ENCODE results near the gene KRT26.
"Not testable (repeated sequence)": the region's sequence is repeated elsewhere in the genome, so short reads cannot be mapped to it uniquely, and the experiment has no call there.

Gene KRT26

GRCh38 chr17:40794466-40794865 lies 22.5 kb upstream of the KRT26 start:
- no peak for DNase-seq

GRCh38 chr17:40793832-40794231 lies 21.8 kb upstream of the KRT26 start:
- no peak for DNase-seq

- no peak for DNase-seq
Observed at GRCh38 chr17:40791787-40792436, 19.9 kb upstream of the KRT26 start.

- DNase-seq = no peak
Observed at GRCh38 chr17:40791111-40791510, 19.1 kb upstream of the KRT26 start.

- DNase-seq = no peak
Observed at GRCh38 chr17:40782450-40782849, 10.4 kb upstream of the KRT26 start, which contains the start of gene KRT27. Gene KRT27, minus strand, starts transcription at chr17:40782550. Its CDS starts 57 bp downstream, at chr17:40782493.

- DNase-seq = no peak
Observed at GRCh38 chr17:40779181-40779909, 7.3 kb upstream of the KRT26 start.

GRCh38 chr17:40778461-40778860 lies 6.5 kb upstream of the KRT26 start:
- DNase-seq = no peak

- DNase-seq = no peak
Observed at GRCh38 chr17:40777971-40778370, 6.0 kb upstream of the KRT26 start.

- DNase-seq = no peak
Observed at GRCh38 chr17:40777459-40777858, 5.5 kb upstream of the KRT26 start.

GRCh38 chr17:40775945-40776344 lies 3.9 kb upstream of the KRT26 start:
- no peak for DNase-seq

- no peak for DNase-seq
Observed at GRCh38 chr17:40765657-40766056, 6.3 kb downstream of the KRT26 start.

GRCh38 chr17:40763752-40764151 lies 8.2 kb downstream of the KRT26 start:
- DNase-seq = no peak

- no peak for DNase-seq
Observed at GRCh38 chr17:40760105-40761016, 11.6 kb downstream of the KRT26 start.

- DNase-seq = no peak
Observed at GRCh38 chr17:40755231-40755630, 16.8 kb downstream of the KRT26 start, which contains the start of gene KRT25. Gene KRT25, minus strand, starts transcription at chr17:40755331. Its CDS starts 60 bp downstream, at chr17:40755271.

- no peak for DNase-seq
Observed at GRCh38 chr17:40753804-40754203, 18.2 kb downstream of the KRT26 start.

GRCh38 chr17:40751065-40751464 lies 20.9 kb downstream of the KRT26 start:
- no peak for DNase-seq

GRCh38 chr17:40750391-40750790 lies 21.6 kb downstream of the KRT26 start:
- no peak for DNase-seq

- not testable (repeated sequence) for DNase-seq
Observed at GRCh38 chr17:40748666-40749065, 23.3 kb downstream of the KRT26 start.

GRCh38 chr17:40738553-40738952 lies 33.4 kb downstream of the KRT26 start:
- DNase-seq = no peak

GRCh38 chr17:40735016-40735415 lies 37.0 kb downstream of the KRT26 start:
- no peak for DNase-seq

- DNase-seq = no peak
Observed at GRCh38 chr17:40734018-40734417, 38.0 kb downstream of the KRT26 start.

GRCh38 chr17:40730970-40731369 lies 41.0 kb downstream of the KRT26 start:
- no peak for DNase-seq

Measured in GOT3 (cell line).